Ishikawa (cell line): ENCODE data around the gene TRIO.

Experiments
- CEBPB ChIP-seq: IDR thresholded peaks from 2 replicates; pipeline ENCODE4 v1.6.1; 2012
- CREB1 ChIP-seq: IDR thresholded peaks from 2 replicates; pipeline ENCODE4 v1.6.1; 2012; ENCODE audit warnings: low read depth
- EGR1 ChIP-seq: IDR thresholded peaks from 2 replicates; pipeline ENCODE4 v1.6.1; 2012
- EP300 ChIP-seq: IDR thresholded peaks from 2 replicates; pipeline ENCODE4 v1.6.1; 2012; ENCODE audit warnings: borderline replicate concordance
- NFIC ChIP-seq: IDR thresholded peaks from 2 replicates; pipeline ENCODE4 v1.6.1; 2012
- RAD21 ChIP-seq: IDR thresholded peaks from 2 replicates; pipeline ENCODE4 v1.6.1; 2012; ENCODE audit warnings: low read depth
- TAF1 ChIP-seq: IDR thresholded peaks from 2 replicates; pipeline ENCODE4 v1.6.1; 2012; ENCODE audit warnings: low read depth, mild to moderate bottlenecking
- TCF12 ChIP-seq: IDR thresholded peaks from 2 replicates; pipeline ENCODE4 v1.6.1; 2012; ENCODE audit warnings: low read depth
- YY1 ChIP-seq: IDR thresholded peaks from 2 replicates; pipeline ENCODE4 v1.6.1; 2012; ENCODE audit warnings: low read depth
- TF ChIP-seq, protein P1 (sequence below): IDR thresholded peaks from 2 replicates; pipeline ENCODE4 v1.6.1; 2012
- TF ChIP-seq, protein P2 (sequence below): IDR thresholded peaks from 2 replicates; pipeline ENCODE4 v1.6.1; 2012

DNA sequence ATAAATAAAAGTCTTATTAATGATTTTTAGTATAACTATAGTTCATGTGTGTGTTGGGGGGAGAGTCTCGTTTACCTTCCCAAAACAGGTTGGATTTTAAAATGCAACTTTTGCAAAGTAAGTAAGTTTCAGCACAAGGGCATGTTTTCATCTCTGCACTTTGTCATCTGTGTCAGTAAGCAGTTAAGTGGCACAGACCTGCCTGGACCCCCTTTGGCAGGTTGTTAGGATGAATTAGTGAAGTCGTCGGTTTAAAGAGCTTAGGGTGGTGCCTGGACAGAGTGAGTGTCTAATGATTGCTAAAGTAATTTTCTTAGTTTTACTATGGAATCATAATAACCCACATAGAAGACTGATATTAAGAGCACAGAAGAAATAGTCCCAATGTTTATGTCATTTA, 74.9 kb downstream of the TRIO start:
- TF ChIP-seq, protein P1, sequence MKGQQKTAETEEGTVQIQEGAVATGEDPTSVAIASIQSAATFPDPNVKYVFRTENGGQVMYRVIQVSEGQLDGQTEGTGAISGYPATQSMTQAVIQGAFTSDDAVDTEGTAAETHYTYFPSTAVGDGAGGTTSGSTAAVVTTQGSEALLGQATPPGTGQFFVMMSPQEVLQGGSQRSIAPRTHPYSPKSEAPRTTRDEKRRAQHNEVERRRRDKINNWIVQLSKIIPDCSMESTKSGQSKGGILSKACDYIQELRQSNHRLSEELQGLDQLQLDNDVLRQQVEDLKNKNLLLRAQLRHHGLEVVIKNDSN, result no peak
- TF ChIP-seq, protein P2, sequence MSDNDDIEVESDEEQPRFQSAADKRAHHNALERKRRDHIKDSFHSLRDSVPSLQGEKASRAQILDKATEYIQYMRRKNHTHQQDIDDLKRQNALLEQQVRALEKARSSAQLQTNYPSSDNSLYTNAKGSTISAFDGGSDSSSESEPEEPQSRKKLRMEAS, result no peak
- no peak for TF ChIP-seq RAD21
- no peak for TF ChIP-seq NFIC
- no peak for TF ChIP-seq YY1
- no peak for TF ChIP-seq EP300
- no peak for TF ChIP-seq TCF12
- no peak for TF ChIP-seq EGR1
- TF ChIP-seq CREB1, result no peak
- no peak for TF ChIP-seq TAF1
- no peak for TF ChIP-seq CEBPB
